GM19328 (cell line): ENCODE measurements around the gene FARS2.

ENCODE experiments used
- ATAC-seq: cut with Tn5 transposase; IDR thresholded peaks from one replicate; pipeline ENCODE4 v1.9.1; 2021; ENCODE audit warnings: mild to moderate bottlenecking, moderate library complexity; ENCODE audit not compliant: unreplicated experiment

FARS2 gene

GRCh38 chr6:5285081-5285480 is 23.8 kb downstream of the FARS2 start:
- ATAC-seq = no peak

DNA sequence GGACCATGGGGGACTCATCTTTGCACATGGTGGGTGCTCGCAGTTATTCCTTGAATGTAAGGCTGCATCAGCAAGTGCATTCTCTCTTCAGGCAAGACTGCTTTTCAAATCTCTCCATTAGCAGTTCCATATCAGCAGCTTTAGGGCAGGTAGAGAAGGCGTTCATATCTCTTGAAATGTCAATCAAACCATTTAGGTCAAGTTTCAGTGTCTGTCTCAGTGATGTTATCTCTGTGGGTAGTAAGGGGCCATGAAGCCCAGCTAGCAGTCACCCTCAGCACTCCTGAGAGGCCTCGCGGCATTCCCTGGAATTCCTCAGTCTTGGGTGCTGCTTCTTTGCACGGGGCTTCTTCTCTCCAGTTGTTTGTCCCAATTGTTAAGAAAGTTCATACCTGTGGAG is 24.2 kb downstream of the FARS2 start:
- no peak for ATAC-seq

DNA sequence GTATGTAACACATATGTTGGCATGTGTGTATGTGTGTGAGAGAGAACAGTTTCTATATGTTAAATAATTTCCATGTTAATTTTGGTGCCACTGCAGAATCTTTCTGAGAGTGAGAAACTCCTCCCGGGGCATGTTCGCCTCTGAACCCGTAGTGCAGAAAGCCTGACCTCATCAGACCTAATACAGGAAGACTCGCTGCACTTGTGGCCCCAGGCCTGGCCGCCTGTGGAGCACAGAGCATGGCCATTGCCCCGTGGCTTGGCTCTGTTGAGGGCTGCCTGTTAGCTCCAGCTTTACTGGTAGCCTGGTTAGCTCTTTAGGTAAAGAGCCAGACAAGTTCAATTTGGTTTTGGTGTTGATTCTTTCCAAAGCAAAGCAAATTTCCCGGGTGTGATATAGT is 25.5 kb downstream of the FARS2 start:
- ATAC-seq = no peak

DNA sequence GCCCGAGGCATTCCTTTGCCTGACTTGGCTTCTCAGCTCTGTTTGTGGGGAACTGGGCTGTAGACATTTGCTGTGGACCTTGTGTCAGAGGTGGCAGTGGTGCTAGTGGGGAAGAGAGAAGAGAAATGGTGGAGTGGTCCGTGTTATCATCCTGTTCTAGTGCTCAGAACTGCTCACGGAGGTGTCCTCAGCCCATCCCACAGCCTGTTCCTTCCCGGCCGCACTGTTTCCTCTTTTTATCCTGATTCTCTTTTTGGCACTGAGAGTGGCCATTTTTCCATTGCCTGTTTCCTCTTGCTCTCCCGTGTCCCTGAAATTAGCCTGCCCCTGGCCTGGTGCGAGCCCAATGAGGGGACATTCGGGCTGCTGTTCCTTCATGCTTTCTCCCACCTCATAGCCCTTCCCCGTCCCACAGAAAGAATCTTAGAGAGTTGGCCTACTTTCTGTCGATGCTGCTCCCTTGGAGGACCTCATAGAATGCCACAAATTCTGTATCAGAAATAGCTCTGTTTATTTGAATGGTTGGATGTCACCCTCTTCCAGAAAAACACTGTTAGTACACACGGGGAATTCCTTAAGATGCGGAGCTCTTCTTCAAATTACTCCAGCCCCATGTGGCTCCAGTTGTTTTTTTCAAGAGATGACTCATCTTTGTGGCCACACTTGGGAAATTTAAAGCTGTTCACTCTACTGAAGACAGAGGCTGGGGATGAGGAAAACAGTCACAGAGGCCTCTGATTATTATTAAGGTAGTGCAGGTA is 26.1 kb downstream of the FARS2 start:
- no peak for ATAC-seq

DNA sequence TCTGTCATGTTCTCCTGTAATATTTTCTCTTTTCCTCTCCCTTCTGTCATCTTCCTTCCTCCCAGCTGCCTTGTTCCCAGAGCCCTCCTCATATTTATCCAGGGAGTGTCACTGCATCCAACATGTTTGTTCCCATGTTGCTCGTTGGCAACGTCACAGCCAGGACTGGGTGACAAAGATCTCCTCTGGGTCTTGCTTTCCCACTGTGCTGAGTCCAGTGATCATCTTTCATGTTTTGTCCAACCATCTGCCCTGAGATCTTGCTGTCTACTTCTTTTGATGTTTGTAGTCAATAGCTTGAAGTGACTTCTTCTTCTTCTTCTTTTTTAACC is 26.6 kb downstream of the FARS2 start:
- ATAC-seq = no peak

- ATAC-seq = no peak
These were observed 28.8 kb downstream of the FARS2 start for GRCh38 chr6:5290097-5290496.

- no peak for ATAC-seq
These were observed 29.2 kb downstream of the FARS2 start for GRCh38 chr6:5290500-5290899.

- ATAC-seq = no peak
These were observed 30.8 kb downstream of the FARS2 start for GRCh38 chr6:5292154-5292553.

- ATAC-seq = no peak
These were observed 32.4 kb downstream of the FARS2 start for GRCh38 chr6:5293692-5294091.

DNA sequence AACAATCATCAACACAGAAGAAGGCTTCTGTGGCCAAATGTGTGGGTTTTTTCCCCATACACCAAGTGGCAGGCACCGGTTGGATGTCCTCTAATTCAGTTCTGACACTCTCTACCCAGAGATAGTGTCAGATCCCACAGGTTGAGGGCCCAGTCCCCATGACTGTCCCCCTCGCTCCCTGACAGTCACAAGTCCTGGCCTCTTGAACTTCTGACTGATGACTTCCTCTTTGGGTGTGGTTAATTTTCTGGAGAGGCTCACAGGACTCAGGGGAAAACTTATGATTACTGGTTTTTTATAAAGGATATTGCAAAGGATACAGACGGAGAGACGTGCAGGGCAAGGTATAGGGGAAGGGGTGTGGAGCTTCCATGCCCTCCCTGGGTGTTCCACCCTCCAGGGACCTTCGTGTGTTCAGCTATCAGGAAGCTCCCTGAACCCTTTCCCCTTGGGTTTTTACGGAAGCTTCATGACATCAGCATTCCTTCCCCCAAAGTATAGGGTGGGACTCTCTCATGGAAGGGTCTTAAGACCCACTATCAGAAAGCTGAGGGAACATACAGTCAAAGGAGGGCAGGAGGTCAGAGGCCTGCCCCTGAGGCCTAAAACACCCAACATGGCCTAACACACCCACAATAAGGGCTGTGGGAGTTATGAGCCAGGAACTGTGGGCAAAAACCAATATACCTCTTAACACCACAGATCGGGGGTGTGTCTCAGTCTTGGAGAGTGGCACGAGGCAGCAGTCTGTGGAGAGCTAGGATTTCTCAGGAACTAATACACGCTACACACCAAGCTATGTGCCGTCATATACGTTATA is 33.3 kb downstream of the FARS2 start:
- no peak for ATAC-seq

GRCh38 chr6:5295623-5296022 is 34.3 kb downstream of the FARS2 start:
- ATAC-seq = no peak

GRCh38 chr6:5300206-5300764 is 39.0 kb downstream of the FARS2 start:
- no peak for ATAC-seq

DNA sequence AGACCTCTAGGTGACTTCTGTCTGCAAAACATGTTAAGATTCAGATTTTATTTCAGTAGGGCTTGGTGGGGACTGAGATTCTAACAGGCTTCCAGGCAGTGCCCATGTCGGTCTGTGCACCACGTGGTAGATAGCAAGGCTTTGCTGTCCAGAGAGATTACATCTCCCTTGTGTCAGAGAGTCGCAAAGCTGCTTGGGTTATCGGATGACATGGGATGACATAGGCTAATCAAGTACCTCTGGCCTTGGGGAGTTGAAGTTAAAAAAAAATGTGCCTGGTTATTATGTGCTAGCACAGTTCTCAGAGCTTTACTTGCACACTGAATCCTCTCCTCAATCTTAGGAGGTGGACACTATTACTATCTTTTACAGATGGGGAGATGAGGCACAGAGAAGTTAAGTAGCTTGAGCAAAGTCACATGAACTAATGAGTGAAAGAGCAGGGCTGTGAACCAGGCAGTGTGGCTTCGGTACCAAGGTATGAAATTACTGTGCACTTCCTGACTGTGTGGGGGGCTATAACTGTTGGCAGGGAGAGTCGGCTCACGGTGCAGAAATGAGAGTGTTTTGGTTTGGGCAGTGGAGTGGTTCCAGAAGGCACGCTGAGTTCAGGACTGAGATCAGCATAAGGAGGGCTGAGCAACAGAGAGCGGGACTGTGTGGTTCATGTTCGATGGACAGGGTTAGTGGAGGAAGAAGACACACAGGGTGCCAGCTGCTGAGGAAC is 41.1 kb downstream of the FARS2 start:
- ATAC-seq = peak; percentile 69

DNA sequence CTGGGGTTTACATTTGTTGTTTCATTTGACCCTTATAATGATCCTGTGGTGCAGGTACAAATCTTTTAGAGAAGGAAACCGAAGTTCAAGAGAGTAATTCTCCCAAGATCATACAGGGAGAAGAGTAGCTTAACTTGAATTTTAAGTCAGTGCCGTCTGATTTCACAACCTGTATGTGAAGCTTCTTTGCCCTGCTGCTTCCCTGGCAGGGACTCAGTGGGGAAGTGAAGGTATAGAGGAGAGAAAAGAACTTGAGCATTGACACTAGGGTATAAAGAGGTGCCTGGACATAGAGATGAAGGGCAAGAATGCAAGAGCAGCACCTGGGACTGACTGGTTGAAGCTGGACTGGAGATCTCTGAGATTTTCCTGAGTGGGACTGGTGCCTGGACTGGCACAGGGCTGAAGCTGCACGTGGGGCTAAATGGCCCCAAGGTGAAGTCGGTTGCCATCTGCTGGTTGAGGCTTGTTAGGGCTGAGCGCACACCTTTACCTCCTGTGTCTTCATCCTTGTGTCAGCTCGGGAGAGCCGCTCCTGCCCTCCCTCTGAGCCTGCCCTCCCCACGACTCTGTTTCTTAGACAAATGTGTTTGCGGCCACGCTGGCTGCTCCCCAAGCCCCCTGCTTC is 41.8 kb downstream of the FARS2 start:
- peak; percentile 68 for ATAC-seq

GRCh38 chr6:5303682-5304081 is 42.4 kb downstream of the FARS2 start:
- ATAC-seq = no peak

DNA sequence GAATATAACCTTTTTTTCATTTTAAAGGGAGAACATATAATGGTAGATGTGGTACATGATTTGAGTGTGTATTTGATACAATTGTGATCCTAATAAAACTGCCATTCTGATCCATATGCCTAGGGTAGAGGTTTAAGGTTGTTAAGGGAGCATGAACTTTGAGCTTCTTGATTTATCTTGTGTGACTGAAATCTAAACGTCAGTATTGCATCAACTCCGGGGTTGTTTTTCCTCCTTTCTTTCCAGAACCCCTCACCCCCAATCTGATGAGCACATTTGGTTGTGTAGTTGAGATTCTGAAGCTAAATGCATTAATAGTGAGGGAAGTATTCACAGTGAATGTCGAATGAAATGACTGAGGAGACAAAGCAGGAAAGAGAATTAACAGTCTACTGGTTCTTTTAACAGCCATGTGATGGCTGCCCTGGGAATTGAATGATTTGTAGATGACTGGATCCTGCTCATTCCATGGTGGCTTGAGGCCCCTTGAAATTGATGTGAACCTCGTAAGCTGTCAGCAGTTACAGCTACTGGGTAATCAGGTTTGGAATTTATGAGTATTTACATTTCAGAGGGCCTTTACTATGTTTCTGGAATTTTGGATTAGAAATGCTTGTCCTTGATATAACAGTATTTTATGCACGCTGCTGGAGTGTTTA is 44.8 kb downstream of the FARS2 start:
- no peak for ATAC-seq

- ATAC-seq = no peak
These were observed 45.7 kb downstream of the FARS2 start for GRCh38 chr6:5307058-5307457.

DNA sequence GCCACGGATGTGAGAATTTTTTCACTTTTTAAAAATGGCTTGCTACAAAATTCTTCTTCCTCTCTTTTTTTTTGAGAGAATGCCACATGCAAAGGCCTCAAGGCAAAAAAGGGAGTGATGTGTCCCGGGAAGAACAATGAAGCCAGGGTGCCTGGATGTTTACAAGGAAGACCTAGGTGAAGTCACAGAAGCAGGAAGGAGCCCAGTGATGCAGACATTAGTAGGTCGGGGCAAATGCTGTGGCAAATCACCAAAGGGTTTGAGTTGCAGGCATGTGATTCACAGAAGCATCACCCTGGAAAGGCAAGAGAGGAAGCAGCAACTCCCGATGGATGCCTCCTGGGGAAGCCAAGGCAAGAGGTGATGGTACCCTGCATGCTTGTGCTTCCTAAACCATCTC is 46.8 kb downstream of the FARS2 start:
- no peak for ATAC-seq

DNA sequence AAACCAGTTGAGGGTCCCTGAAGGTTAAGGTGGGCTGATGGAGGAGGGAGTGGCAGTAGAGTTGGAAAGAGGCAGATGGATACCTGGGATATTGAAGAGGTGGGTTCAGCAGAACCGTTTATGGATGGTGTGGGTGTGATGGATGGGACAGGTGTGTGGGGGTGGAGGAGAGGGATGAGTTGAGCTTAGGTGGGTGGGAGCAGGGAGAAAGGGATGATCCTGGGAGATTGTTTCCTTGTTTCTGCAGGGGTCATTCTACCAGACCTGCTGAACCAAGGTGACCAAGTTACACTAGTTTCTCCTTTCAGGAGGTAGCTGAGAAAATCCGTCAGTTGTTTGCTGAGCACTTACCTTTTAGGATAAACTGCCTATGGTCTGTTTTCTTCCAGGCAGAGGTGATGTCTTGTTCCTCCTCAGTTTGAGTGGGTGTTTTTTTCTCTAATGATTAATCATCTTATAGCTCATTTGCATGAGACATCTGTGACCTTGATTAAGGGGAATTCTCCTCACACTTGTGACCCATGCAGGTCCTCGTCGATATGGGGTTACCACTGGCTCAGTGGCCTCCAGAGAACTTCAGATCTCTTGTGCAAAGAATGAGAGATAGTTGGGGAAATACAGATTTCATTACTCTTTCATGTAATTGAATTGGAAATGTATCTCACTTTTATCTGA is 53.0 kb downstream of the FARS2 start:
- no peak for ATAC-seq

DNA sequence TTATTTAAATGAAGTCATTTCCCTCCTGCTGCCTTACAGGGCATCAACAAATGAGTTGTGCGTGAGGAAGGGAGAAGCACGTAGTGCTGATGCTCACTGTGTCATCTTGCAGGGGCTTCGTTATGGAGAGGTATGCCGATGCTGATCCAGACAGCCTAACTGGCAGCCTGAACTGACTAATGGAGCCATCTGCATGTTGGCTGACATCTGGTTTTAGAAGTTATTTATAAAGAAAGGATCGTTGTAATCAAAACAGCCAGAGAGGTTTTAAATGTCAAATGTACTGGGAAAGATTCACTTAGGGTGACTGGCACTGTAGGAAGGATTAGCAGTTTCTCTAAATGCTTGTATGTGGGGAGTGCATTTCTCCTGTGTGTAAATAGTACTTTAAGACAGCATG is 54.6 kb downstream of the FARS2 start:
- ATAC-seq = no peak
